Measurements from ENCODE around the gene TTYH1.

- TF ChIP-seq CTCF (IDR thresholded peaks at IDR 0.05) (no peak), POLR2A (IDR thresholded peaks at IDR 0.05) (no peak), POLR2AphosphoS5 (IDR thresholded peaks at IDR 0.05) (no peak)
Measured at GRCh38 chr19:54373781-54374631, 41.3 kb upstream of the TTYH1 start.

Data from breast epithelium (tissue), 3 donors.